K562 (cell line): Measurements from ENCODE around the gene VWA7. TPM values are rescaled to one million over a fixed set of nuclear protein-coding genes. Genes with fewer than 3 reads are reported as not detected.
A peak's percentile ranks its signal among the peaks of the same experiment; 100 is the strongest.

Experiments
- ARHGAP35 ChIP-seq: fragments of 450-650 bp; IDR thresholded peaks from 2 replicates; pipeline ENCODE4 v1.6.1; 2018; ENCODE audit not compliant: partially characterized antibody
- ATF1 ChIP-seq, 2 experiments: fragments of 450-650 bp in 1 of 2; IDR thresholded peaks; 2 replicates each; pipeline ENCODE4 v1.6.1; 2016; ENCODE audit warnings: missing compliant biosample characterization in 1 of 2, missing genetic modification characterization in 1 of 2
- BDP1 ChIP-seq: IDR thresholded peaks from 3 replicates; pipeline ENCODE4 v1.6.1; 2011; ENCODE audit not compliant: insufficient read length, insufficient read depth
- CCAR2 ChIP-seq: fragments of 200-400 bp; formaldehyde crosslinking; IDR thresholded peaks from 2 replicates; pipeline ENCODE4 v1.6.1; 2017; ENCODE audit warnings: mild to moderate bottlenecking, low read depth, low read length
- ELK3 ChIP-seq: fragments of 450-650 bp; formaldehyde crosslinking; IDR thresholded peaks from 2 replicates; pipeline ENCODE4 v1.4.0; 2020; ENCODE audit warnings: mild to moderate bottlenecking
- OTX1 ChIP-seq: fragments of 450-650 bp; formaldehyde crosslinking; IDR thresholded peaks from 2 replicates; pipeline ENCODE4 v1.4.0; 2022; ENCODE audit warnings: mild to moderate bottlenecking
- SAP30 ChIP-seq: fragments of 200-600 bp; sonication (generic); IDR thresholded peaks from 2 replicates; pipeline ENCODE4 v1.6.1; 2012; ENCODE audit warnings: borderline replicate concordance, low read depth, mild to moderate bottlenecking, moderate library complexity, low read length, control low read depth, inconsistent platforms; ENCODE audit not compliant: insufficient read depth, poor library complexity, severe bottlenecking
- SRF ChIP-seq, 2 experiments: fragments of 250-450, 450-650 bp in 1 of 2; sonication (Bioruptor Pico) in 1 of 2; sonication (generic) in 1 of 2; formaldehyde crosslinking; IDR thresholded peaks; 2 replicates each; pipeline versions ENCODE4 v1.5.0 to v1.5.1; 2020 to 2022; ENCODE audit warnings: mild to moderate bottlenecking in 1 of 2, missing genetic modification reagents in 1 of 2
- SRSF9 ChIP-seq: fragments of 200-400 bp; formaldehyde crosslinking; IDR thresholded peaks from 2 replicates; pipeline ENCODE4 v1.6.1; 2017; ENCODE audit warnings: low read depth, low read length, borderline replicate concordance
- ZNF212 ChIP-seq: fragments of 450-650 bp; formaldehyde crosslinking; IDR thresholded peaks from 2 replicates; pipeline ENCODE4 v1.4.0; 2020; ENCODE audit warnings: mild to moderate bottlenecking
- ZNF431 ChIP-seq: sonication (generic); formaldehyde crosslinking; IDR thresholded peaks from 2 replicates; pipeline ENCODE4 v1.8.0; 2022; ENCODE audit warnings: mild to moderate bottlenecking, missing genetic modification reagents
- ZNF444 ChIP-seq: fragments of 250-450 bp; sonication (Bioruptor Pico); IDR thresholded peaks from 2 replicates; pipeline ENCODE4 v1.4.0; 2020; ENCODE audit warnings: mild to moderate bottlenecking, moderate library complexity
- ZNF445 ChIP-seq: fragments of 250-450 bp; sonication (Bioruptor Pico); IDR thresholded peaks from 2 replicates; pipeline ENCODE4 v1.4.0; 2020; ENCODE audit warnings: low read depth, mild to moderate bottlenecking, moderate library complexity
- ZNF589 ChIP-seq: fragments of 200-800 bp; sonication (Bioruptor generic); IDR thresholded peaks from 2 replicates; pipeline ENCODE4 v1.6.1; 2016; ENCODE audit warnings: low read depth, missing genetic modification characterization, missing compliant biosample characterization
- polyA plus RNA-seq, 8 experiments: library from polyadenylated mRNA; depleted of rRNA in 4 of 8; stranded (reverse) in 5 of 8; unstranded in 3 of 8; fragments of >200 nt; fragmentation: Nextera tagmentation in 2 of 8; fragmentation: Illumina TruSeq in 1 of 8; extraction: Ambion mirVana in 2 of 8; extraction: Trizol in 1 of 8; gene quantifications; 2 replicates each; pipeline versions ENCODE4 v1.2.1 to v1.2.3, GENCODE V29; 2011 to 2014; ENCODE audit warnings: inconsistent platforms in 1 of 8, missing spikeins in 1 of 8
- total RNA-seq, 7 experiments: library from RNA; depleted of rRNA in 6 of 7; stranded (reverse); fragments of >200 nt in 6 of 7; fragmentation: Illumina TruSeq in 2 of 7; extraction: Trizol in 2 of 7; gene quantifications; 2 replicates each; pipeline versions ENCODE4 v1.2.1 to v1.2.3, GENCODE V29; 2011 to 2021; ENCODE audit warnings: low replicate concordance in 1 of 7
- TF ChIP-seq, protein P1 (sequence below): sonication (generic); formaldehyde crosslinking; IDR thresholded peaks from 2 replicates; pipeline ENCODE4 v1.8.0; 2022; ENCODE audit warnings: mild to moderate bottlenecking, low read depth, missing genetic modification reagents
- TF ChIP-seq, protein P2 (sequence below): fragments of 450-650 bp; IDR thresholded peaks from 2 replicates; pipeline ENCODE4 v1.6.1; 2016; ENCODE audit warnings: mild to moderate bottlenecking, moderate library complexity

The VWA7 gene
- total and polyA plus RNA-seq, 9 of the 15 experiments (the other 6 are each of a cell fraction or from before 2014, with no cell fraction given): 0.18 to 2.9 (median 0.95) TPM

GRCh38 chr6:31814677-31815024 is 37.5 kb upstream of the VWA7 start (continued):
- no peak for TF ChIP-seq ZNF589
- TF ChIP-seq SRF (CRISPR knock-in tag; IDR thresholded peaks at IDR 0.05): peak; percentile 73 to 92; a peak in 3 of 4 replicates
- peak; percentile 60; the same call in 1 of the 2 replicates for TF ChIP-seq ZNF445 (CRISPR knock-in tag)
- no peak for TF ChIP-seq SAP30
- TF ChIP-seq SRSF9: no peak
- TF ChIP-seq, protein P1, sequence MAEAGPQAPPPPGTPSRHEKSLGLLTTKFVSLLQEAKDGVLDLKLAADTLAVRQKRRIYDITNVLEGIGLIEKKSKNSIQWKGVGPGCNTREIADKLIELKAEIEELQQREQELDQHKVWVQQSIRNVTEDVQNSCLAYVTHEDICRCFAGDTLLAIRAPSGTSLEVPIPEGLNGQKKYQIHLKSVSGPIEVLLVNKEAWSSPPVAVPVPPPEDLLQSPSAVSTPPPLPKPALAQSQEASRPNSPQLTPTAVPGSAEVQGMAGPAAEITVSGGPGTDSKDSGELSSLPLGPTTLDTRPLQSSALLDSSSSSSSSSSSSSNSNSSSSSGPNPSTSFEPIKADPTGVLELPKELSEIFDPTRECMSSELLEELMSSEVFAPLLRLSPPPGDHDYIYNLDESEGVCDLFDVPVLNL (CRISPR knock-in tag): no peak
- TF ChIP-seq, protein P2, sequence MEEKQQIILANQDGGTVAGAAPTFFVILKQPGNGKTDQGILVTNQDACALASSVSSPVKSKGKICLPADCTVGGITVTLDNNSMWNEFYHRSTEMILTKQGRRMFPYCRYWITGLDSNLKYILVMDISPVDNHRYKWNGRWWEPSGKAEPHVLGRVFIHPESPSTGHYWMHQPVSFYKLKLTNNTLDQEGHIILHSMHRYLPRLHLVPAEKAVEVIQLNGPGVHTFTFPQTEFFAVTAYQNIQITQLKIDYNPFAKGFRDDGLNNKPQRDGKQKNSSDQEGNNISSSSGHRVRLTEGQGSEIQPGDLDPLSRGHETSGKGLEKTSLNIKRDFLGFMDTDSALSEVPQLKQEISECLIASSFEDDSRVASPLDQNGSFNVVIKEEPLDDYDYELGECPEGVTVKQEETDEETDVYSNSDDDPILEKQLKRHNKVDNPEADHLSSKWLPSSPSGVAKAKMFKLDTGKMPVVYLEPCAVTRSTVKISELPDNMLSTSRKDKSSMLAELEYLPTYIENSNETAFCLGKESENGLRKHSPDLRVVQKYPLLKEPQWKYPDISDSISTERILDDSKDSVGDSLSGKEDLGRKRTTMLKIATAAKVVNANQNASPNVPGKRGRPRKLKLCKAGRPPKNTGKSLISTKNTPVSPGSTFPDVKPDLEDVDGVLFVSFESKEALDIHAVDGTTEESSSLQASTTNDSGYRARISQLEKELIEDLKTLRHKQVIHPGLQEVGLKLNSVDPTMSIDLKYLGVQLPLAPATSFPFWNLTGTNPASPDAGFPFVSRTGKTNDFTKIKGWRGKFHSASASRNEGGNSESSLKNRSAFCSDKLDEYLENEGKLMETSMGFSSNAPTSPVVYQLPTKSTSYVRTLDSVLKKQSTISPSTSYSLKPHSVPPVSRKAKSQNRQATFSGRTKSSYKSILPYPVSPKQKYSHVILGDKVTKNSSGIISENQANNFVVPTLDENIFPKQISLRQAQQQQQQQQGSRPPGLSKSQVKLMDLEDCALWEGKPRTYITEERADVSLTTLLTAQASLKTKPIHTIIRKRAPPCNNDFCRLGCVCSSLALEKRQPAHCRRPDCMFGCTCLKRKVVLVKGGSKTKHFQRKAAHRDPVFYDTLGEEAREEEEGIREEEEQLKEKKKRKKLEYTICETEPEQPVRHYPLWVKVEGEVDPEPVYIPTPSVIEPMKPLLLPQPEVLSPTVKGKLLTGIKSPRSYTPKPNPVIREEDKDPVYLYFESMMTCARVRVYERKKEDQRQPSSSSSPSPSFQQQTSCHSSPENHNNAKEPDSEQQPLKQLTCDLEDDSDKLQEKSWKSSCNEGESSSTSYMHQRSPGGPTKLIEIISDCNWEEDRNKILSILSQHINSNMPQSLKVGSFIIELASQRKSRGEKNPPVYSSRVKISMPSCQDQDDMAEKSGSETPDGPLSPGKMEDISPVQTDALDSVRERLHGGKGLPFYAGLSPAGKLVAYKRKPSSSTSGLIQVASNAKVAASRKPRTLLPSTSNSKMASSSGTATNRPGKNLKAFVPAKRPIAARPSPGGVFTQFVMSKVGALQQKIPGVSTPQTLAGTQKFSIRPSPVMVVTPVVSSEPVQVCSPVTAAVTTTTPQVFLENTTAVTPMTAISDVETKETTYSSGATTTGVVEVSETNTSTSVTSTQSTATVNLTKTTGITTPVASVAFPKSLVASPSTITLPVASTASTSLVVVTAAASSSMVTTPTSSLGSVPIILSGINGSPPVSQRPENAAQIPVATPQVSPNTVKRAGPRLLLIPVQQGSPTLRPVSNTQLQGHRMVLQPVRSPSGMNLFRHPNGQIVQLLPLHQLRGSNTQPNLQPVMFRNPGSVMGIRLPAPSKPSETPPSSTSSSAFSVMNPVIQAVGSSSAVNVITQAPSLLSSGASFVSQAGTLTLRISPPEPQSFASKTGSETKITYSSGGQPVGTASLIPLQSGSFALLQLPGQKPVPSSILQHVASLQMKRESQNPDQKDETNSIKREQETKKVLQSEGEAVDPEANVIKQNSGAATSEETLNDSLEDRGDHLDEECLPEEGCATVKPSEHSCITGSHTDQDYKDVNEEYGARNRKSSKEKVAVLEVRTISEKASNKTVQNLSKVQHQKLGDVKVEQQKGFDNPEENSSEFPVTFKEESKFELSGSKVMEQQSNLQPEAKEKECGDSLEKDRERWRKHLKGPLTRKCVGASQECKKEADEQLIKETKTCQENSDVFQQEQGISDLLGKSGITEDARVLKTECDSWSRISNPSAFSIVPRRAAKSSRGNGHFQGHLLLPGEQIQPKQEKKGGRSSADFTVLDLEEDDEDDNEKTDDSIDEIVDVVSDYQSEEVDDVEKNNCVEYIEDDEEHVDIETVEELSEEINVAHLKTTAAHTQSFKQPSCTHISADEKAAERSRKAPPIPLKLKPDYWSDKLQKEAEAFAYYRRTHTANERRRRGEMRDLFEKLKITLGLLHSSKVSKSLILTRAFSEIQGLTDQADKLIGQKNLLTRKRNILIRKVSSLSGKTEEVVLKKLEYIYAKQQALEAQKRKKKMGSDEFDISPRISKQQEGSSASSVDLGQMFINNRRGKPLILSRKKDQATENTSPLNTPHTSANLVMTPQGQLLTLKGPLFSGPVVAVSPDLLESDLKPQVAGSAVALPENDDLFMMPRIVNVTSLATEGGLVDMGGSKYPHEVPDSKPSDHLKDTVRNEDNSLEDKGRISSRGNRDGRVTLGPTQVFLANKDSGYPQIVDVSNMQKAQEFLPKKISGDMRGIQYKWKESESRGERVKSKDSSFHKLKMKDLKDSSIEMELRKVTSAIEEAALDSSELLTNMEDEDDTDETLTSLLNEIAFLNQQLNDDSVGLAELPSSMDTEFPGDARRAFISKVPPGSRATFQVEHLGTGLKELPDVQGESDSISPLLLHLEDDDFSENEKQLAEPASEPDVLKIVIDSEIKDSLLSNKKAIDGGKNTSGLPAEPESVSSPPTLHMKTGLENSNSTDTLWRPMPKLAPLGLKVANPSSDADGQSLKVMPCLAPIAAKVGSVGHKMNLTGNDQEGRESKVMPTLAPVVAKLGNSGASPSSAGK: no peak
- TF ChIP-seq ZNF212 (CRISPR knock-in tag): no peak
- no peak for TF ChIP-seq ELK3 (CRISPR knock-in tag)
- no peak for TF ChIP-seq BDP1
- peak; percentile 63; the same call in 1 of the 2 replicates for TF ChIP-seq ZNF444 (CRISPR knock-in tag)
- TF ChIP-seq ATF1 (CRISPR knock-in tag; IDR thresholded peaks at IDR 0.05): no peak
- no peak for TF ChIP-seq ATF1 (tag; IDR thresholded peaks at IDR 0.05)
- TF ChIP-seq OTX1 (CRISPR knock-in tag): peak; percentile 84
- no peak for TF ChIP-seq ZNF431 (CRISPR knock-in tag)
- no peak for TF ChIP-seq CCAR2
- TF ChIP-seq ARHGAP35: no peak
